GM19372 (cell line): Measurements from ENCODE around the gene DMD.
"Not testable (repeated sequence)": the region's sequence is repeated elsewhere in the genome, so short reads cannot be mapped to it uniquely, and the experiment has no call there.

ENCODE experiments used
- ATAC-seq: cut with Tn5 transposase; IDR thresholded peaks from one replicate; pipeline ENCODE4 v1.9.1; 2021; ENCODE audit warnings: mild to moderate bottlenecking, low read depth, moderate library complexity; ENCODE audit not compliant: unreplicated experiment

Gene DMD

DNA sequence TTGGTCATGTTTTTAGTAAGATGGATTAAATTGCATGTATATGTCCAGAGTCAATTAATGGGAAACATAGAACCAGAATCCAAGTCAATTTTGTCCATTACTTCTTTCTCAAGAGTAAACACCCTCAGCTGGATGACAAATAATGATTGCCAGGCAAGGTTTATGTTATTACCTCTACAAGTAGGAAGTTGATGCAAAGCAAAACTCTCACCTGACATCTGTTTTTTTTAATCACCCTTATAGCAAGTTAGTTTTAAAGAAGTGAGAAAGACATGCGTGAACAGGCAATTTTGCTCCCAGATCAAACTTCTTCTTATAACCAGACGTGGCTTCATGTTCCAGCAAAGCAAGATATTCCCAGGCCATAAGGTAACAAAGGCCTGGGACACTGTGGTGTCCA is 1791.0 kb downstream of the DMD start:
- no peak for ATAC-seq

GRCh38 chrX:31397119-31397518 is 1814.2 kb downstream of the DMD start:
- ATAC-seq = no peak

DNA sequence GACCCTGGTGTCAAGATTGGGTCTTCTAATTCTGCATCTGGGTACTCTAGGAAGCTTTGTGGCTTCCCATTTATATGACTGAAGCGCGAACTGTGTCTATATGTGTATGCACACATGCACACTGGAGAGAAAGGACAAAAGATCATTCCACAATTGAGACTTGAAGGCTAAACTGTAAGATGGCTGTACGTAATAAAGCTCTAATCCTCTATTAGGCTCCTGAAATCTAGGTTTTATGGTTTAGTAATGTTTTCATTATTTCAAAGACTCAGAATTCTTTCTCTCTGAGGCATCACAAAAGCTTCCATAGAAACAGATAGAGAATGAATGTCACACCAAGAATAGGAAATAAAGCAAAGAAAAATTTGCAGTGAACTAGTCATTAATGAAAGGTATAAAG is 1818.8 kb downstream of the DMD start:
- ATAC-seq = no peak

GRCh38 chrX:31388946-31389345 is 1822.4 kb downstream of the DMD start:
- ATAC-seq = no peak

DNA sequence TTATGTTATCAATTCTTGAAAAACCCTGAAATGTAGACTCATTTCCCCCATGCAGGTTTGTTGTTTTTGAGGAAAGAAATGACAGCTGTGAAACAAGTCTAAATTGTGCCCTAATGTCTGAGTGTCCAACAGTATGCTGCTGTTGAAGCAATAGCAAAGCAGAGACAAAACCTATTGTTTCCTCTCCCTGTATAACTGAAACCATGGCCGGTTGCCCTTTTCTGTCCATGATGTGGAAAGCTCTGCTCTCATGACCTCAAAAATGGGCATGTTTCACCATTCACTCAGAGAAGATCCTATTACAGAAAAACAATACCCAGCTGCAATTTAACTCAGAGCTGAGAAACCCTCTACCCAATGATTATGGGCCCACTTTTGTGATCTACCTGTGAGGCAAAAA is 1826.9 kb downstream of the DMD start:
- ATAC-seq = no peak

- no peak for ATAC-seq
Observed at GRCh38 chrX:31383991-31384390, 1827.4 kb downstream of the DMD start.

DNA sequence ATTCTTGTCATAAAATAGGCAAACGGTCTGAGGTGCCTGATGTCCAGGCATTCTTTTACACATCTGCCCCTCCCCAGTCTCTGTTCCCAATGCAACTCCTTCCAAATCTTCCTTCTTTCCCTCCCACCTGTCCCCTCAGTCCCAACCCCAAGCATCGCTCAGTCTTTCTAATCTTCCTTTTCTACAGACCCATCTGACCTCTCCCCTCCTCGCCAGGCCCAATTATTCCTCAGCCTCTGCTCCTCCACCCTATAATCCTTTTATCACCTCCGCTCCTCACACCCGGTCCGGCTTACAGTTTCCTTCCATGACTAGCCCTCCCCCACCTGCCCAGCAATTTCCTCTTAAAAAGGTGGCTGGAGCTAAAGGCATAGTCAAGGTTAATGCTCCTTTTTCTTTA is 1832.4 kb downstream of the DMD start:
- ATAC-seq = not testable (repeated sequence)

DNA sequence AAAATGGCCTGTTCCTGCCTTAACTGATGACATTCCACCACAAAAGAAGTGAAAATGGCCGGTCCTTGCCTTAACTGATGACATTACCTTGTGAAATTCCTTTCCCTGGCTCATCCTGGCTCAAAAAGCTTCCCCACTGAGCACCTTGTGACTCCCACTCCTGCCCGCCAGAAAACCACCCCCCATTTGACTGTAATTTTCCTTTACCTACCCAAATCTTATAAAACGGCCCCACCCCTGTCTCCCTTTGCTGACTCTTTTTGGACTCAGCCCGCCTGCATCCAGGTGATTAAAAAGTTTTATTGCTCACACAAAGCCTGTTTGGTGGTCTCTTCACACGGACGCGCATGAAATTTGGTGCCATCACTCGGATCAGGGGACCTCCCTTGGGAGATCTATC is 1833.5 kb downstream of the DMD start:
- not testable (repeated sequence) for ATAC-seq

- no peak for ATAC-seq
Observed at GRCh38 chrX:31376408-31377022, 1834.8 kb downstream of the DMD start.

DNA sequence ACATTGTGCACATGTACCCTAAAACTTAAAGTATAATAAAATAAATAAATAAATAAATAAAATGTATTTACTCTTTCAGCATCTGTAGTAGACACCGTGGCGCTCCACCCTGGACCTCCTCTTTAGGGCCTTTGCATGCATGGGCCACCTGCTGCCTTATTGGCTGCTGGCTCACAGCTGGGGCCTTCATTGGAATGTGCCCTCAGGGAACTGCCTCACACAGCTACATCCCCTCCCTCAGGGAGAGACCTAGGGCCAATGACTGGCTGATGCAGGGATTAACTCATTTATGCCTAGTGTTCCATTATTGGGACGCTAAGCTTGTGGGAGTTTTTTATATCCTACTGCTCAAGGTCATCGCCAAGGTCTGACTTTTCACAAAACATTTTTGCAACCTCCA is 1836.6 kb downstream of the DMD start:
- no peak for ATAC-seq

DNA sequence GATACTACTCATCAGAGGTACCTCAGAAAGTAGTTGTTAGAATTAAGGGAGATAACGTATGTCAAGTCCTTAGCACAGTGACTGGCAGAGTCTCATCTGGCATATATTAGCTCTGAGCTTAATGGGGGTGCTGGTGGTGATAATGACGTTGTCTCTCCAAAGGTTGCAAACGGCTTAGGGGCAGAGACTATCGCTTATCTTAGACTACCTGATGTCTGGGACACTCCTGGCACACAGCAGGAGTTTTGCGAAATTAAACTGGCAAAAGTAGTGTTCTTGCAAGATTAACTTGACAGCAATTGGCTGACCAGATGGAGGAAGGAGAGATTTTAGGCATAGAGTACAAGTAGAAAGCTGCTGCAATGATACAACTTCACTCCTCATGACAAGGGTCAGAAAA is 1839.4 kb downstream of the DMD start:
- no peak for ATAC-seq

DNA sequence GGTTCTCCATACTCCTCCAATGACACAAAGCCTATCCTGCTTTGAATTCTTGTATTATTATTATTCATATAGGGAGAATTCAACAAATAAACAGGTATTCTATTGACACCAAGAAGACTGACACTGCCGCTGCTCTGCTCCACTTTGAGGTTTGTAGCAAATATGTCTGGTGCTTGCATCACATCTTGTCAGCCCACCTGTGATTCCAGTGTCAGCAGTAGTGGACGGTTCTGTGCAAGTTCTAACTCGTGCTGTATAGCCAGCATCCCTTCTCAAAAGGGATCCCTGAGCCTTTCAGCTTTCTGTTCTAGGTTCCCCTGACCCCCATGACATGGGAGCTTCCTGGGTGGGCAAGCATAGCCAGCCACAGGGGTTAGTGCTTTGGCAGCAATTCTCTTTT is 1843.5 kb downstream of the DMD start:
- ATAC-seq = no peak

DNA sequence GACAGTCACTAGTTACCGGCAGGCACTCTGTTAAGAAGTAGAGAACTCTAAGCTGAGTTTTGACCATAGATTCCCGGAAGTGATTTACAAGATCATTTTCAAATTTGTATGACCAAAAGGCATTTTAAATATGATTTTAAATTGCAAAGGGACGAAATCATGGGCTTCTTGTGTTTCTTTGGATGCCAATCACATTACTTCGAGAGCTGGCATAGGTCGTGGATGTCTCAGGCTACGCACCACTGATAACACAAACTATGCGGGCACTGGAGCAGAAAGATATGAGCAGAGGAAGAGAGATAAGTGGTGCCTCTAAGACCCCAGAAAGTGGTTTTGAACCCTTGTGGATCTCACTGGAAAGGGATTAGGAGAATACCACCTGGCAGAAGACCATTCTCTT is 1845.3 kb downstream of the DMD start:
- ATAC-seq = no peak

DNA sequence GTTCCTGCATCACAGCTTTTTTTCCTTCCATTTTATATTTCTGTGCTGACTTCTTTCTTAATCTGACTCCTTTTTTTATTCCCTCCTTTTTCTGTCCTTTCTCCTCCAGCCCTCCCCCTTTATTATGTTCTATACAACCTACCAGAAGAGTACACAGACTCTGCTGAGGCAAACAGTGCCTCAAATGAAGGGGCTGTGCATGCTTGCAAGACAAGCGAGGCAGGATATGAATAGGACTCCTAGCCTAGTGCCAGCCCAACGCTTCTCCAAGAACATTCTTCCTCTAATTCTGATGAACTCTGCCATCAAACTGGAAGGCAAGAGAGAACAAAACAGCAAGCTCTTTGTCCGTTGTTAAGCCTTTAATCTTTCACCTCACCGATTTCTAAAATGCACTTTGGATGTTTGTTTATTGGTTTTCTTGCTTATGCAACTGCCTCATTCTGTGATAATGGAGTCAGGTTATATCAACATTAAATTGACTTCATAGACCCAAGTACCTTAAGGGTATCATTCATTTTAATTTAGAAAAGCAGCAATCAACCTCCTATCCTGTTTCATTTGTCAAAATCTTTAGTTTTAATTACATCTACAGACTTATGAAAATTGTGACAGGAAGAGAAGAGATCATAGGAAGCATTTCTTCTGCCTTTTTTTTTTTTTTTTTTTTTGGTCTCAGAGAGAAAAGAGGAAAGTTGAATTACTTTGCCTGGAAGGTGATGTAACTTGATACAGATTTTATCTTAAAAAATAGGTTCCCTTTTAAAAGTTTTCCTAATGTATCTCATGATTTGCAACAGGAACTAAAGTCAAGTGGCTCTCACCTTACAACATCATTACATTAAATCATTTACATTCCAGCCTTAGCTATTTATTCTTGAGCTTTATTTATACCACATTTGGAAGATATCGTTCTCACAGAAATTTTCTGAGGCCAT is 1854.8 kb downstream of the DMD start:
- no peak for ATAC-seq

GRCh38 chrX:31355206-31355955 is 1856.0 kb downstream of the DMD start:
- no peak for ATAC-seq

GRCh38 chrX:31353095-31353494 is 1858.3 kb downstream of the DMD start:
- ATAC-seq = no peak

- no peak for ATAC-seq
Observed at GRCh38 chrX:31350808-31351074, 1860.6 kb downstream of the DMD start.

DNA sequence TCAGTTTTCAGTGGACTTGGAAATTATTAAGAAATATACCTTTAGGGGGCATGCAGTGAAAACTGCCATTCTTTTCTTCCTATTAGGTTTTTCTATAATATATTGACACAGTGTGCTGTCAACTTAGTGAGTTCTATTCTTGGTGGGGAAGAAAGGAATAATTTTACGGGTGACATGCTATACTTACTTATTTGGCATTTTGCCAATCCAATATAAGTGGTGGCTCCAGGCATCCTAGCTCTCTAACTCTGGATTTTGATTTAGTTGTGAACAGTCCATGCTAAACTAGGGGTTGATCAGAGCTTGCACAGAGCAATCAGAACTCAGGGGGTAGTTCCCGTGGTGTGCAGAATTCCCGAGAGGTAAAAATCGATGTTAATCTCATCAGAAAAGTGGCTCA is 1861.8 kb downstream of the DMD start:
- no peak for ATAC-seq

DNA sequence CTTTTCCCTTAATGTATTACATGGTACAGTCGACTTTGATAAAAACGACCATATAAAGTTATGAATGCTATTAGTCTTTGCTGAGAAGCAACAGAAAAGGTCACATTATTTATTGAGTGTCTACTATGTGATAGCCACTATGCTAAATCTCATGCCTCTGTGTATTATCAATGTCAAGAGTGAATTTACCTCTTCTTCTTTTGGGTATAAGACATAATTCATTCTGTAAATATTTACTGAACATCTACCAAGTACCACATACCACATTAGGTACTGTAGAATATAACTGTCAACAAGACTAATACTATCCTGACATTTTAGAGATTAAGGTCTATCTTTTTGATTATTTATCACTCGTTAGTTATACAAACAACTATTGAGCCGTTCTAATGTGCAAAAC is 1870.8 kb downstream of the DMD start:
- ATAC-seq = no peak

DNA sequence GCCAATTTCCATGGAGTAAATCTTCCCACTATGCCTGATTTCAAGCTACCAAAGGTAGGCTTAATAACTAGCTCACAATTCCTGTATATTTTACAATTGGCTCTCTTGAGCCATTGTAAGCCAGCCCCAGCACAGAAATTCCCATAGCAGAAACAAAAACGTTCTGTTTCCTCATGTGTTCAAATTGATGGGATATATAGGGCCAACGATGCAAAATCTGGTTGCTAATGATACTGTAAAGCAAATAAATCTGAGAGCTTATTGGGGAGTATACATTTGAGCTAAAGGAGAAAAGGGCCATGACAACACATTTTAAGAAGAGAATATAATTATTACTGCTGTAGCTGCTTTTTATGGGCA is 1872.4 kb downstream of the DMD start:
- ATAC-seq = no peak

DNA sequence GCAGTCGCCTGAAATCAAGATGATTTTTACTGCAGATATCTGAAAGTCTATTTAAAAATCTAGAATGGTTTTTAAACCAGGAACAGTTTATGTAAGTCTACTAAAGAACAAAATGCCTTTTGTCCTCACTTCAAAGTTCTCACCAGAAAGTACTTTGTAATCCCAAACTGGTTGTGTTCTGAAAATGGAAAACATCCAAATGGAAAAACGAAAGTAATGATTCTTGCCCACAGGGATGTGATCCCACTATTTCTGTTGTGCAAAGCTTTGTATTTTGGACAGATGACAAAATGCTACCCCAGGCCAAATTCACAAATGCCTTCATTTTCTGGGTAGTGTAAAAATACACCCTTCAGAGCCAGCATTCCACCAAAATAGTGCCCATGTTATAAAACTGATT is 1874.0 kb downstream of the DMD start:
- ATAC-seq = no peak

- ATAC-seq = no peak
Observed at GRCh38 chrX:31336419-31336818, 1874.9 kb downstream of the DMD start.
